ENCODE data around the gene GADD45B.
A peak's percentile ranks its signal among the peaks of the same experiment; 100 is the strongest.
"Not testable (repeated sequence)": the region's sequence is repeated elsewhere in the genome, so short reads cannot be mapped to it uniquely, and the experiment has no call there.

Gene GADD45B

DNA sequence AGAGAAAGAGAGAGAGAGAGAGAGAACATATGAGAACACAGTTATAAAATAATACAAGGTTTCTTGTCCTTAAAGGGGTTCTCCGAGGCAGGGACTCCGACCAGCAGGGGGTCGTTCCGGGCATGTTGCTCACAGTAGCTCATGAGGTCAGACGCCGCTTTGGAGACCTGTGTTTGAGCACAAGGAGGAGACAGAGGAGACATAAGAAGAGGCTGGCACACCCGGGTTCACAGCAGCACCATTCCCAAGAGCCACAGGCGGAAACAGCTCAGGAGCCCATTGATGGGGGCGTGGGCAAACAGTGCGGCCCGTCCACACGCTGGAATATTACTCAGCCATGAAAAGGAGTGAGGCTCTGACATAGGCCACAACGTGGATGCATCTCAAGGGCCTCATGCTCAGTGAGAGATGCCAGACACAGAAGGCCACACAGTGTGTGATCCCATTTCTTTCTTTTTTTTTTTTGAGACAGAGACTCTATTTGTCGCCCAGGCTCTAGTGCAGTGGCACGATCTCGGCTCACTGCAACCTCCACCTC lies 39.1 kb downstream of the GADD45B start:
- no peak for DNase-seq (ENCODE audit: low read depth)

GRCh38 chr19:2516727-2517126 lies 40.8 kb downstream of the GADD45B start:
- DNase-seq (ENCODE audit: low read depth), result no peak

DNA sequence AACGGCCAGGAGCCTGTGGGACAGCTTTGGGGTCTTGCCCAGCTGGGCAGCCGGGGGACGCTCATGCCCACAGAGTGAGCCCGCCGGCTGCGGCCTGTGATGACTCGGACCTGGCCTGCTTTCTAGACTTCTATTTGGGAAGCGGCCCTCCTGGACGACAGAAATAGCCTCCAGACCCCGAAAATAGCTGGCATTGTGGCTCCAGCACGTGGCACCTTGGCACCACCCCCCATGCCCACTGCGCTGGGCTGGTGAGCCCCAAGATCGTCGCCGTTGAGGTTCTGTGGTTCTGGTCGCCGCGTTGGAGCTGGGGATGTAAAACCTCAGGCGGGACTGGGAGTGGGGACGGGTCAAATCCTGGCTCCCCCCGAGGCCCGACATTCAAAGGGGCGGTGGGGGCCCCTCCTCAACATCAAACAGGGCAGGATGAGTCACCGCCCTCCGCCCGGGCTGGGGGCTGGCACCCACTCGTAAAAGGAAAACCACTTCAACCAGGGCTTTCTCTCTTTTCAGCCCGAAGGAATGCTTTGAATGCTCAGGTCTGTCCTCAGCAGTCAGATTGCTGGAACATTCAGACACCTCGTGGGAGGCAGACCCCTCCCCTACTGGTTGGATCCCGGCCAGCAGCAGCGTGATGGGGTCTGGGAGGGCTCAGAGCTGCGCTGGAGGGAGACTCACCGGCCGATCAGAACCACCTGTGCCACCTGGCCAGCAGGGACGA lies 42.1 kb downstream of the GADD45B start:
- no peak for DNase-seq (ENCODE audit: low read depth)

GRCh38 chr19:2518856-2519255 lies 42.9 kb downstream of the GADD45B start:
- DNase-seq (ENCODE audit: low read depth), result not testable (repeated sequence)

DNA sequence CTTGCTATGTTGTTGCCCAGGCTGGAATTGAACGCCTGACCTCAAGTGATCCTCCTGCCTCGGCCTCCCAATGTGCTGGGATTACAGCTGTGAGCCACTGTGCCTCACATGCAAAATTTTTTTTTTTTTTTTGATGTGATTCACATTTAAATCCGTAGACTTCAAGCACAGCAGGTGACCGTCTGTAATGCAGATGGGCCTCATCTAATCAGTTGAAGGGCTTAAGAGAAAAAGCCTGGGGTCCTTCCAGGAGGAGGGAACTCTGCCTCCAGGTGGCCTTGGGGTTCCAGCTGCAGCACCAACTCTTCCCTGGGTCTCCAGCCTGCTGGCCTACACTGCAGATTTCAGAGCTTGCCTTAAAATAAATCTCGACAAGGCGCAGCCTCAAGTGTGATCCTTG lies 43.6 kb downstream of the GADD45B start:
- DNase-seq (ENCODE audit: low read depth), result no peak

- peak; percentile 42 for DNase-seq (ENCODE audit: low read depth)
Observed at GRCh38 chr19:2523630-2524311, 47.8 kb downstream of the GADD45B start.

- DNase-seq (ENCODE audit: low read depth), result no peak
Observed at GRCh38 chr19:2524361-2524839, 48.5 kb downstream of the GADD45B start.

GRCh38 chr19:2524840-2525723 lies 49.2 kb downstream of the GADD45B start:
- peak; percentile 56 for DNase-seq (ENCODE audit: low read depth)

DNA sequence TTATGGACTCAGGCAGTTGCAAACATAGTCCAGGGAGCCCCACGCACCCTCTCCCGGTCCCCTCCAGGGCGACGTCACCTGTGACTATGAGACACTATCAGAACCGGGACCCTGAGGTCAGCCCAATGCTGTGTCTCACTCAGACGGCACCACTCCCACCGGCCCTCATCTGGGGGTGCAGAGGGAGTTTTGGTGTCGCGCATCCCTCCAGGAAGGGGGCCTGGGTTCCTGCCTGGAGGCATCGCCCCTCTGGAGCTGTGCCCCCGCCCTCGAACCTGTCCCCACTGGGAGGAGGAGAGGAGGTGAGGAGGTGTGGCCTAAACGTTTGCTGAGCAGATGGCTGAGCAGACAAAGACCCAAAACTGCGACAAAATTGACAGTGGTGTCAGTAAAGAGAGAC lies 51.2 kb downstream of the GADD45B start:
- no peak for DNase-seq (ENCODE audit: low read depth)

GRCh38 chr19:2527686-2528085 lies 51.8 kb downstream of the GADD45B start:
- DNase-seq (ENCODE audit: low read depth), result no peak
